ENCODE data around the gene ACTN3.
"Not testable (repeated sequence)": the region's sequence is repeated elsewhere in the genome, so short reads cannot be mapped to it uniquely, and the experiment has no call there.

The ACTN3 gene

GRCh38 chr11:66546368-66546965 lies at the start of gene ACTN3:
Gene ACTN3, plus strand, starts transcription at chr11:66546903. Its CDS starts 35 bp downstream, at chr11:66546938.
- peak; percentile 41 for DNase-seq

- DNase-seq = no peak
These were observed 49.5 kb upstream of the ACTN3 start for GRCh38 chr11:66497206-66497605.

- DNase-seq = no peak
These were observed 48.2 kb upstream of the ACTN3 start for GRCh38 chr11:66498506-66498905.

GRCh38 chr11:66505276-66505816 lies 41.4 kb upstream of the ACTN3 start:
- no peak for DNase-seq

- DNase-seq = no peak
These were observed 37.6 kb upstream of the ACTN3 start for GRCh38 chr11:66509131-66509561.

- DNase-seq = peak; percentile 73
These were observed 36.3 kb upstream of the ACTN3 start, which contains the start of gene BBS1 for GRCh38 chr11:66510271-66510989. Gene BBS1, plus strand, starts transcription at chr11:66510635. Its CDS starts 25 bp downstream, at chr11:66510660.

- no peak for DNase-seq
These were observed 35.7 kb upstream of the ACTN3 start for GRCh38 chr11:66510990-66511339.

- no peak for DNase-seq
These were observed 23.1 kb upstream of the ACTN3 start for GRCh38 chr11:66523611-66524010.

GRCh38 chr11:66524304-66525040 lies 22.2 kb upstream of the ACTN3 start:
- DNase-seq = no peak

- DNase-seq = no peak
These were observed 17.6 kb upstream of the ACTN3 start for GRCh38 chr11:66529069-66529468.

- no peak for DNase-seq
These were observed 17.0 kb upstream of the ACTN3 start for GRCh38 chr11:66529655-66530054.

- no peak for DNase-seq
These were observed 15.6 kb upstream of the ACTN3 start for GRCh38 chr11:66530927-66531709.

- DNase-seq = no peak
These were observed 14.9 kb upstream of the ACTN3 start for GRCh38 chr11:66531841-66532240.

- no peak for DNase-seq
These were observed 13.9 kb upstream of the ACTN3 start for GRCh38 chr11:66532784-66533183.

- DNase-seq = no peak
These were observed 7.4 kb upstream of the ACTN3 start for GRCh38 chr11:66539170-66539869.

GRCh38 chr11:66539870-66540213 lies 6.9 kb upstream of the ACTN3 start:
- no peak for DNase-seq

- DNase-seq = not testable (repeated sequence)
These were observed 6.1 kb upstream of the ACTN3 start for GRCh38 chr11:66540598-66540997.

GRCh38 chr11:66541892-66542291 lies 4.8 kb upstream of the ACTN3 start:
- no peak for DNase-seq

- DNase-seq = peak; percentile 10
These were observed 4.3 kb upstream of the ACTN3 start for GRCh38 chr11:66542362-66542761.

GRCh38 chr11:66543263-66544107 lies 3.2 kb upstream of the ACTN3 start:
- DNase-seq = peak; percentile 48

GRCh38 chr11:66544952-66545351 lies 1.8 kb upstream of the ACTN3 start:
- not testable (repeated sequence) for DNase-seq

Measured in fibroblast of skin of right quadriceps (primary cell).